Uterus (tissue), 4 donors: ENCODE data around the gene PSD. TPM values are rescaled to one million over a fixed set of nuclear protein-coding genes. Genes with fewer than 3 reads are reported as not detected.

Experiments
- DNase-seq, 2 donors: peaks; one replicate each; pipeline ENCODE4 v3.0.0-alpha.2; 2019 to 2020
- H3K27ac ChIP-seq, 2 donors: fragments of 200-600 bp; sonication (generic); 1 replicate in 1 of 2; 2 replicates in 1 of 2; pipeline ENCODE4 v1.5.1; 2016 to 2018
- H3K27me3 ChIP-seq, 2 donors: fragments of 200-600 bp; sonication (generic); one replicate each; pipeline ENCODE4 v1.5.1; 2018 to 2019; ENCODE audit warnings: control low read depth in 1 of 2
- H3K36me3 ChIP-seq, 2 donors: fragments of 200-600 bp; sonication (generic); one replicate each; pipeline ENCODE4 v1.5.1; 2019; ENCODE audit warnings: control low read depth in 1 of 2
- H3K4me1 ChIP-seq, 2 donors: fragments of 200-600 bp; sonication (generic); one replicate each; pipeline ENCODE4 v1.5.1; 2018 to 2019; ENCODE audit warnings: control low read depth in 1 of 2
- H3K4me3 ChIP-seq, 2 donors: fragments of 200-600 bp; sonication (generic); 1 replicate in 1 of 2; 2 replicates in 1 of 2; pipeline ENCODE4 v1.5.1; 2018 to 2019; ENCODE audit warnings: mild to moderate bottlenecking in 1 of 2
- H3K9me3 ChIP-seq, 2 donors: fragments of 200-600 bp; sonication (generic); one replicate each; pipeline ENCODE4 v1.5.1; 2019; ENCODE audit warnings: control low read depth in 1 of 2
- CTCF ChIP-seq, 4 experiments: fragments of 200-600 bp in 2 of 4; fragments of 450-650 bp in 2 of 4; sonication (generic) in 2 of 4; IDR thresholded peaks; one replicate each; pipeline ENCODE4 v1.5.1; 2016 to 2019; ENCODE audit warnings: antibody characterized with exemption in 4 of 4, mild to moderate bottlenecking in 2 of 4, moderate library complexity in 1 of 4
- POLR2A ChIP-seq, 2 donors: fragments of 450-650 bp; IDR thresholded peaks; one replicate each; pipeline ENCODE4 v1.6.1; 2016; ENCODE audit warnings: antibody characterized with exemption in 2 of 2, mild to moderate bottlenecking in 1 of 2, moderate library complexity in 1 of 2
- intact Hi-C: fragments of 100-400 bp; cut with DNase I; formaldehyde crosslinking; loops from one replicate; pipeline ENCODE4 v1.15.1; 2023; ENCODE audit warnings: low total_unique reads
- total RNA-seq, 4 donors: library from RNA; depleted of rRNA in 3 of 4; stranded (reverse); fragments of >200 nt in 3 of 4; gene quantifications; one replicate each; pipeline versions ENCODE4 v1.1.0 to v1.2.4, GENCODE V29; 2014 to 2023
- donor health status: DM: yes; HTN: yes; CAD: no.

Gene PSD
- total RNA-seq, 4 donors from 2014 or later, result 31.3 to 114 (median 37.3) TPM; not detected in 1

DNA sequence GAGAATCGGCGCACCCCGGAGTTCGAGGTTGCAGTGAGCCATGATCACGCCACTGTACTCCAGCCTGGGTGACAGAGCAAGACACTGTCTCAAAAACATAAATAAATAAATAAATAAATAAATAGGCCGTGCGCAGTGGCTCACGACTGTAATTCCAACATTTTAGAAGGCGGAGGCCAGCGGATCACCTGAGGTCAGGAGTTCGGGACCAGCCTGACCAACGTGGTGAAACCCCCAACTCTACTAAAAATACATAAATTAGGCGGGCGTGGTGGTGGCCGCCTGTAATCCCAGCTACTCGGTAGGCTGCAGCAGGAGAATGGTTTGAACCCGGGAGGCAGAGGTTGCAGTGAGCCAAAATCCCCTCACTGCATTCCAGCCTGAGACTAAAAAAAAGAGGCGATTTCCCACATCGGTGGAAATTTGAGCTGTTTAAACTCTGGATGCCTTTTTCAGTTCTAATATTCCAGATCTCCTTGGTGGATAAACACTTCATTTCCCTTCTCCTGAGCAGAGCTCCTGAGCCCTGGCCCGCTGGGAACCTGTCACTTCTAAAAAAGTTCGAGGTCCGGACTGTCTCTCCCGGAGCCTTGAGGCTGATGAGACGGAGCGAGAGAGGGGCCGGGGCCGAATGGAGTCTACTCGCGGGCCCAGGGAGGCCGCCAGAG lies 25.0 kb downstream of the PSD start:
- DNase-seq, result no peak
- H3K36me3 ChIP-seq, result no peaks in the 10 kb centered on the region
- H3K4me1 ChIP-seq, result peaks cover 0 to 9% of the 10 kb centered on the region in 2 donors
- intact Hi-C loops, result loop anchor here (5.0 kb wide), 1 partner anchor 84 kb away; no protein-coding TSS in a partner anchor
- TF ChIP-seq POLR2A (IDR thresholded peaks at IDR 0.05) (no peak), CTCF (IDR thresholded peaks at IDR 0.05) (peak in 1 of 4 experiments; percentile 97)
- H3K4me3 ChIP-seq, result peak overlapping the region; percentile 58 to 85
- H3K27ac ChIP-seq, result peak overlapping the region; percentile 97 to 98
- no peaks in the 10 kb centered on the region for H3K27me3 ChIP-seq
- H3K9me3 ChIP-seq, result no peaks in the 10 kb centered on the region

- H3K4me1 ChIP-seq, result peaks cover 0 to 6% of the 10 kb centered on the region in 2 donors
- TF ChIP-seq POLR2A (IDR thresholded peaks at IDR 0.05) (no peak), CTCF (IDR thresholded peaks at IDR 0.05) (no peak)
- H3K36me3 ChIP-seq, result no peaks in the 10 kb centered on the region
- intact Hi-C loops, result loop anchor here (5.0 kb wide), 1 partner anchor 85 kb away; no protein-coding TSS in a partner anchor
- H3K9me3 ChIP-seq, result no peaks in the 10 kb centered on the region
- no peak overlapping the region for H3K4me3 ChIP-seq
- DNase-seq, result no peak
- no peak overlapping the region for H3K27ac ChIP-seq
- no peaks in the 10 kb centered on the region for H3K27me3 ChIP-seq
These were observed 26.3 kb downstream of the PSD start for GRCh38 chr10:102392306-102392705.

DNA sequence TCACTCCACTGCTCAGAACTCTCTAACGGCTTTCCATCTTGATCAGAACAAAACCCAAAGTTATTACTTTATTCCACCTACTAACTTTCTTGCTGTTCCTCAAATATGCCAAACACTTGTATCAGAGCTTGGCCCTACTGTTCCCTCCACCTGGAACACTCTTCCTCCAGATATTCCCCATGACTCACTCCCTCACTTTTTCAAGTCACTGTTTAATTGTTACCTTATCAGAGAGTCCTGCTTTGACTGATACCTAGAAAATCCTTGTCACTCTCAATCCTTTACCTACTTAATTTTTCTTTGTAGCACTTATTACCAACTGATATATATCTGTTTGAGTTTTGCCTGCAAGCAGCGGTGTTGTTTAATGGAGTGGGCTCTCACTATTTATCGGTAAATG lies 28.7 kb downstream of the PSD start:
- H3K27me3 ChIP-seq, result no peaks in the 10 kb centered on the region
- H3K36me3 ChIP-seq, result no peaks in the 10 kb centered on the region
- intact Hi-C loops, result loop anchor here (5.0 kb wide), 1 partner anchor 87 kb away; no protein-coding TSS in a partner anchor
- H3K27ac ChIP-seq, result no peak overlapping the region
- H3K9me3 ChIP-seq, result no peaks in the 10 kb centered on the region
- DNase-seq, result no peak
- no peaks in the 10 kb centered on the region for H3K4me1 ChIP-seq
- no peak overlapping the region for H3K4me3 ChIP-seq
- TF ChIP-seq POLR2A (IDR thresholded peaks at IDR 0.05) (no peak), CTCF (IDR thresholded peaks at IDR 0.05) (no peak)

DNA sequence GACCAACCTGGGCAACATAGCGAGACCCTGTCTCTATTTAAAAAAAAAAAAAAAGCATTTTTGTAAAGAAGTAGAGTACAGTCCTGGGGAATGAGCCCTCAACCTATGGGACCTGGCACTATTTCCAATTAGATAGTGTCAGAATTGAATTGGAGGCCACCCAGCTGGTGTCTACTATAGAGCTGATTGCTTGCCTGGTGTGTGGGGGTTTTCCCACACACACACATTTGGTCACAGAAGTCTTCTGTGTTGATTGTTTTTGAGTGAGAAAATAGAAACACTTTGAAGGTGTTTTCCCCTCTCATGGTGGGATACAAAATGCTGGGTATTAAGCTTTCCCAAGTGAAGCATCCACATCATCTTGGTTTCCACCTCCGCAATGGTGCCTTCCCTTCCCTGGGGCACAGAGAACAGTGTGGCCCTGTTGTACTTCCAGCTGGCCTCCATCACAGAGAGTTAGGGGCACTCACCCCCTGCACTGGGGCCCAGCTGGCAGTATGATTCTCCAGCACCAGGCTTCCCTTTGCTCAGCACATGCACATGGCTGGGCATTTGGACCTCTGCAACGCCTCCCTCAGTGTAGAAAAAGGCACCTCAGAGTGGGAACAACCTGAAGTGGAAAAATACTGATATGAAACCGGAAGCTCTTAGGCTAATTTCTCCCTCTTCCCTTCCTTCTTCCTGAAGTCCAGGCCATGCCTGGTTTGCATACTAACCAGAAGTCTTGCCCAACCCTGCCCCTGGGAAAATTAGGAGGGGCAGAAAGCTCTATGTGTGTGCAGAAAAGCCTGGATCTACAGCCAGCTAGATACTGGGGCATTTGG lies 33.8 kb downstream of the PSD start:
- no peak for DNase-seq
- H3K27me3 ChIP-seq, result no peaks in the 10 kb centered on the region
- no peak for TF ChIP-seq CTCF (IDR thresholded peaks at IDR 0.05)
- TF ChIP-seq POLR2A (IDR thresholded peaks at IDR 0.05), result no peak
- H3K9me3 ChIP-seq, result no peaks in the 10 kb centered on the region
- H3K4me1 ChIP-seq, result no peaks in the 10 kb centered on the region
- H3K36me3 ChIP-seq, result no peaks in the 10 kb centered on the region
- H3K4me3 ChIP-seq, result no peak overlapping the region
- H3K27ac ChIP-seq, result no peak overlapping the region
- intact Hi-C loops, result no loop called here

DNA sequence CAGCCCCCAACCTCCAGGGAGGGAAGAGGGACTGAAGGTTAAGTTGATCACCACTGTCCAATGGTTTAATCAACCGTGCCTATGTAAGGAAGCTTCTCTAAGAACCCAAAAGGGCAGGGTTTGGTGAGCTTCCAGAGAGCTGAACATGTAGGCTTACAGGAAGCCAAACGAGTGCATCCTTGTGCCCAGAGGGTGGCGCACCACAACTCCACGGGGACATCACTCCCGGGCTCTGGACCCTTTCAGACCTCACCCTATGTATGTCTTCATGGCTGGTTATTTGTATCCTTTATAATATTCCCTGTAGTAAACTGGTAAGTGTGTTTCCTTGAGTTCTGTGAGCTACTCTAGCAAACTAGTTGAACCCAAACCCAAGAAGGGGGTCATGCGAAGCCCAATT lies 34.5 kb downstream of the PSD start:
- H3K27me3 ChIP-seq, result no peaks in the 10 kb centered on the region

More for the DNA sequence above, 34.5 kb downstream of the PSD start:
- no peak overlapping the region for H3K4me3 ChIP-seq
- no peaks in the 10 kb centered on the region for H3K9me3 ChIP-seq
- no peaks in the 10 kb centered on the region for H3K36me3 ChIP-seq
- H3K27ac ChIP-seq, result no peak overlapping the region
- TF ChIP-seq CTCF (IDR thresholded peaks at IDR 0.05) (no peak), POLR2A (IDR thresholded peaks at IDR 0.05) (no peak)
- no peak for DNase-seq
- intact Hi-C loops, result no loop called here
- no peaks in the 10 kb centered on the region for H3K4me1 ChIP-seq
